Measurements from ENCODE around the gene PSPH. TPM values are rescaled to one million over a fixed set of nuclear protein-coding genes. Genes with fewer than 3 reads are reported as not detected.

The PSPH gene
- total RNA-seq, 1 experiment from 2014 or later: 98.0 TPM

Other genes starting within 250 kb of the PSPH start
- gene SEPTIN14, start 188.7 kb downstream of the PSPH start, total RNA-seq (2014; rRNA removed; shearing (Covaris generic)): not detected in 2 replicates
- 2.0 and 2.4 TPM in 2 replicates for gene ZNF713, start 164.0 kb downstream of the PSPH start, total RNA-seq (2014; rRNA removed; shearing (Covaris generic))
- 29.7 and 29.9 TPM in 2 replicates for gene MRPS17, start 99.6 kb downstream of the PSPH start, total RNA-seq (2014; rRNA removed; shearing (Covaris generic))
- gene NIPSNAP2, start 86.9 kb downstream of the PSPH start, total RNA-seq (2014; rRNA removed; shearing (Covaris generic)): 66.2 and 76.7 TPM in 2 replicates
- 372 and 490 TPM in 2 replicates for gene CCT6A, start 321 bp upstream of the PSPH start, total RNA-seq (2014; rRNA removed; shearing (Covaris generic))
- gene SUMF2, start 12.8 kb upstream of the PSPH start, total RNA-seq (2014; rRNA removed; shearing (Covaris generic)): 107 and 119 TPM in 2 replicates
- gene PHKG1, start 41.5 kb upstream of the PSPH start, total RNA-seq (2014; rRNA removed; shearing (Covaris generic)): 0.39 and 0.96 TPM in 2 replicates
- 948 and 1,255 TPM in 2 replicates for gene CHCHD2, start 55.0 kb upstream of the PSPH start, total RNA-seq (2014; rRNA removed; shearing (Covaris generic))
- gene NUPR2, start 65.0 kb upstream of the PSPH start, total RNA-seq (2014; rRNA removed; shearing (Covaris generic)): not detected in 2 replicates